ENCODE measurements around the gene MLLT10. TPM values are rescaled to one million over a fixed set of nuclear protein-coding genes. Genes with fewer than 3 reads are reported as not detected.

The MLLT10 gene
- total RNA-seq, 1 experiment from 2014 or later = 83.6 TPM

- Histone ChIP-seq H3K4me1 (ENCODE audit: low read length) (peaks cover 36% of the 10 kb centered on the region), H3K4me3 (ENCODE audit: low read length) (peak overlapping the region; percentile 64), H3K36me3 (ENCODE audit: insufficient read depth, low read length) (no peaks in the 10 kb centered on the region), H3K79me2 (ENCODE audit: low read length) (no peaks in the 10 kb centered on the region), H3K4me2 (ENCODE audit: low read depth, low read length, poor library complexity, severe bottlenecking) (peak overlapping the region; percentile 98), H3K9me3 (ENCODE audit: low read length) (no peaks in the 10 kb centered on the region), H3K9ac (ENCODE audit: low read length) (peak overlapping the region; percentile 53), H3K27ac (ENCODE audit: low read length) (no peak overlapping the region), H2AFZ (ENCODE audit: low read length) (peak overlapping the region; percentile 87), H3K27me3 (ENCODE audit: low read length) (no peaks in the 10 kb centered on the region), H3K9me2 (replicated peaks; ENCODE audit: insufficient read depth, low read length) (no peaks in the 10 kb centered on the region), H4K20me1 (ENCODE audit: insufficient read depth, low read depth, low read length) (no peaks in the 10 kb centered on the region)
- DNase-seq = peak; percentile 68
Measured at GRCh38 chr10:21518149-21518640, 15.8 kb upstream of the MLLT10 start.

- Histone ChIP-seq H2AFZ (ENCODE audit: low read length) (peak overlapping the region; percentile 97; the same call in 1 of the 2 replicates), H3K9ac (ENCODE audit: low read length) (peak overlapping the region; percentile 53)
Measured at GRCh38 chr10:21518641-21519396, 15.2 kb upstream of the MLLT10 start.

GRCh38 chr10:21519397-21519933, 14.6 kb upstream of the MLLT10 start:
- H3K4me3 ChIP-seq (ENCODE audit: low read length) = peak overlapping the region; percentile 64
- no peak for DNase-seq
- no peaks in the 10 kb centered on the region for H3K79me2 ChIP-seq (ENCODE audit: low read length)
- H3K9ac ChIP-seq (ENCODE audit: low read length) = peak overlapping the region; percentile 53
- no peaks in the 10 kb centered on the region for H3K27me3 ChIP-seq (ENCODE audit: low read length)
- H4K20me1 ChIP-seq (ENCODE audit: insufficient read depth, low read depth, low read length) = no peaks in the 10 kb centered on the region
- peak overlapping the region; percentile 97 for H2AFZ ChIP-seq (ENCODE audit: low read length)
- H3K9me2 ChIP-seq (replicated peaks; ENCODE audit: insufficient read depth, low read length) = no peaks in the 10 kb centered on the region
- H3K4me2 ChIP-seq (ENCODE audit: low read depth, low read length, poor library complexity, severe bottlenecking) = peak overlapping the region; percentile 98
- H3K9me3 ChIP-seq (ENCODE audit: low read length) = no peaks in the 10 kb centered on the region
- peaks cover 36% of the 10 kb centered on the region for H3K4me1 ChIP-seq (ENCODE audit: low read length)
- H3K36me3 ChIP-seq (ENCODE audit: insufficient read depth, low read length) = no peaks in the 10 kb centered on the region
- H3K27ac ChIP-seq (ENCODE audit: low read length) = no peak overlapping the region

More at GRCh38 chr10:21518641-21519396, 15.2 kb upstream of the MLLT10 start:
- Histone ChIP-seq H3K79me2 (ENCODE audit: low read length) (no peaks in the 10 kb centered on the region), H3K9me3 (ENCODE audit: low read length) (no peaks in the 10 kb centered on the region), H3K4me1 (ENCODE audit: low read length) (peaks cover 36% of the 10 kb centered on the region), H3K9me2 (replicated peaks; ENCODE audit: insufficient read depth, low read length) (no peaks in the 10 kb centered on the region), H4K20me1 (ENCODE audit: insufficient read depth, low read depth, low read length) (no peaks in the 10 kb centered on the region), H3K27ac (ENCODE audit: low read length) (no peak overlapping the region), H3K4me2 (ENCODE audit: low read depth, low read length, poor library complexity, severe bottlenecking) (peak overlapping the region; percentile 98), H3K27me3 (ENCODE audit: low read length) (no peaks in the 10 kb centered on the region), H3K4me3 (ENCODE audit: low read length) (peak overlapping the region; percentile 64), H3K36me3 (ENCODE audit: insufficient read depth, low read length) (no peaks in the 10 kb centered on the region)
- no peak for DNase-seq

GRCh38 chr10:21519941-21520436, 14.0 kb upstream of the MLLT10 start:
- peak overlapping the region; percentile 98 for H3K4me2 ChIP-seq (ENCODE audit: low read depth, low read length, poor library complexity, severe bottlenecking)
- no peak overlapping the region for H3K27ac ChIP-seq (ENCODE audit: low read length)
- H2AFZ ChIP-seq (ENCODE audit: low read length) = peak overlapping the region; percentile 97
- H4K20me1 ChIP-seq (ENCODE audit: insufficient read depth, low read depth, low read length) = no peaks in the 10 kb centered on the region
- H3K79me2 ChIP-seq (ENCODE audit: low read length) = no peaks in the 10 kb centered on the region
- no peaks in the 10 kb centered on the region for H3K9me3 ChIP-seq (ENCODE audit: low read length)
- H3K9me2 ChIP-seq (replicated peaks; ENCODE audit: insufficient read depth, low read length) = no peaks in the 10 kb centered on the region
- peaks cover 38% of the 10 kb centered on the region for H3K4me1 ChIP-seq (ENCODE audit: low read length)
- H3K4me3 ChIP-seq (ENCODE audit: low read length) = peak overlapping the region; percentile 64
- H3K36me3 ChIP-seq (ENCODE audit: insufficient read depth, low read length) = no peaks in the 10 kb centered on the region
- peak; percentile 62 for DNase-seq
- peak overlapping the region; percentile 53 for H3K9ac ChIP-seq (ENCODE audit: low read length)
- H3K27me3 ChIP-seq (ENCODE audit: low read length) = no peaks in the 10 kb centered on the region

DNA sequence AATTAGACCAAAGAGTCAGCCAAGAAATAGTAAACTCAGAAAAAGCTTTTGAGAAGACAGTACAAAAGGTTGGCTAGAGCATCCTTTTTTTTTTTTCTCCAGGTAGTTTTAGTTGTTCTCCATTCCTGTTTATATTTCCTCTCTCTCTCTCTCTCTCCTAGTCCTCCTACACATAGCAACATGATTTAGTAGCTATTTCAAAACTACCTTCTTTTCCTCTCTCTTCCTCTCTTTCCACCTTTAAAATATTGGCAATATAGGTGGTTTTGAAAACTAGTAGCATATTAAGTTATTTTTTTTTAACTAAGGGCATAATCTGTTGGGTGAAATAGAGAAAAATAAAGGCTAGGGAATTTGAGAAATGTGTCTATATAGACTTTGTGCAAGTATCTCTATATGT, 13.5 kb upstream of the MLLT10 start:
- Histone ChIP-seq H3K4me3 (ENCODE audit: low read length) (no peak overlapping the region), H3K9ac (ENCODE audit: low read length) (no peak overlapping the region), H3K9me2 (replicated peaks; ENCODE audit: insufficient read depth, low read length) (no peaks in the 10 kb centered on the region), H3K4me2 (ENCODE audit: low read depth, low read length, poor library complexity, severe bottlenecking) (no peak overlapping the region), H4K20me1 (ENCODE audit: insufficient read depth, low read depth, low read length) (no peaks in the 10 kb centered on the region), H3K9me3 (ENCODE audit: low read length) (no peaks in the 10 kb centered on the region), H3K4me1 (ENCODE audit: low read length) (peaks cover 44% of the 10 kb centered on the region), H3K36me3 (ENCODE audit: insufficient read depth, low read length) (no peaks in the 10 kb centered on the region), H3K27me3 (ENCODE audit: low read length) (no peaks in the 10 kb centered on the region), H3K27ac (ENCODE audit: low read length) (no peak overlapping the region), H3K79me2 (ENCODE audit: low read length) (no peaks in the 10 kb centered on the region), H2AFZ (ENCODE audit: low read length) (no peak overlapping the region)
- DNase-seq = no peak

DNA sequence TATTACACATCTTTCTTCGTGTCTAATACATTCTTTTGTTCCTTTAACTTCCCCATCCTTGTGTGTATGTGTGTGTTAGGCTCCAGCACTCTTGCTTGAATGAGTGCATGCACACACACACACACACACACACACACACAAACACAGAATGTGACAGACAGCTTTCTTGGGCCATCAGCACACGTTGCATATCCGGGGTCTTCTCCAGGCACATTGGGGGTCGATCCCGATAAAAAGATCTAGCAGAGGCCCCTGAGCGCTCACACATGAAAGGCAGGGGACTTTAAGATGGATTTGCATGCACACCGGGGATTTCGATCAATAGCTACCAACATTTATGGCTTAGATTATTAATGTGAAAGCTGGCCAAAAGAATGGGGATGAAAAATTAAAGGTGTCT, 13.1 kb upstream of the MLLT10 start:
- no peaks in the 10 kb centered on the region for H3K79me2 ChIP-seq (ENCODE audit: low read length)
- H3K27ac ChIP-seq (ENCODE audit: low read length) = no peak overlapping the region
- H3K27me3 ChIP-seq (ENCODE audit: low read length) = no peaks in the 10 kb centered on the region
- DNase-seq = no peak
- no peaks in the 10 kb centered on the region for H3K9me2 ChIP-seq (replicated peaks; ENCODE audit: insufficient read depth, low read length)
- no peak overlapping the region for H2AFZ ChIP-seq (ENCODE audit: low read length)
- H3K9ac ChIP-seq (ENCODE audit: low read length) = no peak overlapping the region
- no peaks in the 10 kb centered on the region for H3K36me3 ChIP-seq (ENCODE audit: insufficient read depth, low read length)
- H3K4me3 ChIP-seq (ENCODE audit: low read length) = no peak overlapping the region
- H3K9me3 ChIP-seq (ENCODE audit: low read length) = no peaks in the 10 kb centered on the region
- H3K4me2 ChIP-seq (ENCODE audit: low read depth, low read length, poor library complexity, severe bottlenecking) = no peak overlapping the region
- no peaks in the 10 kb centered on the region for H4K20me1 ChIP-seq (ENCODE audit: insufficient read depth, low read depth, low read length)
- H3K4me1 ChIP-seq (ENCODE audit: low read length) = peaks cover 47% of the 10 kb centered on the region

DNA sequence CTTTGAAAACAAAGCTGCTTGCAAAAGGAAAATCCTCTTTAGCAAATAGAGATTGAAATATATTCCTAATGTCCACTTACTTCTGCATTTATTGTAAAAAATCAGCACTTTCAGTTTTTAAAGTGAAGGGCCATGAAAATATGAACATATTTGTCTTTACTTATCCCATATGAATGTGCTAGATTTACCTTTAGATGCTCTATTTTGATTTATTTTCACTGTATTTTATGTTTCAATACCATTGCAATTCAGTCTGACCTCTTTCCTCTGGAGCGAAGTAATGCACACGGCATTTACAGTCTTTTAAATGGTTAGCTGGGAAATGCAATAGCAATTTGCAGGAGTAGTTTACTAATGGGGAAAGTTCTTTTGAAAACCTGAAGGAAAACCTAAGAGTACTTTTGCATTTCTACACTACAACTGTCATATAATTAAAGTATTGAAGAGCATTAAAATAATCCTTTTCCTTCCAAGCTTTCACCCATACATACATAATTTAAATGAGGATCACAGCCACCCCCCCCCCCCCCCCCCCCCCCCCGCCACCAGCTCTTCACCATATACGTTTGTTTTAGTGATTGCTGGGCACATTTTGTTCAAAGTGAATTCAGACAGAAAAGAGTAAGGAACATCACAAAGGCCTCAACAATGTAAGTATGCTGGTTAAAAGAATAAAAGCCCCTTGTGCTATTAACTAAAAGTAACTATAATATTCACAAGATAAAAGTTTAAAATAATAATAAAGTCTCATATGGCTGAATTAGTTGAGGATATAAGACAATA, 12.1 kb upstream of the MLLT10 start:
- Histone ChIP-seq H3K4me1 (ENCODE audit: low read length) (peaks cover 51% of the 10 kb centered on the region), H3K9ac (ENCODE audit: low read length) (no peak overlapping the region), H3K9me2 (replicated peaks; ENCODE audit: insufficient read depth, low read length) (no peaks in the 10 kb centered on the region), H3K79me2 (ENCODE audit: low read length) (no peaks in the 10 kb centered on the region), H3K9me3 (ENCODE audit: low read length) (no peaks in the 10 kb centered on the region), H3K4me2 (ENCODE audit: low read depth, low read length, poor library complexity, severe bottlenecking) (no peak overlapping the region), H4K20me1 (ENCODE audit: insufficient read depth, low read depth, low read length) (no peaks in the 10 kb centered on the region), H3K36me3 (ENCODE audit: insufficient read depth, low read length) (no peaks in the 10 kb centered on the region), H2AFZ (ENCODE audit: low read length) (no peak overlapping the region), H3K27me3 (ENCODE audit: low read length) (no peaks in the 10 kb centered on the region), H3K4me3 (ENCODE audit: low read length) (no peak overlapping the region), H3K27ac (ENCODE audit: low read length) (no peak overlapping the region)
- no peak for DNase-seq

All from Karpas-422 (cell line).